Anterior cingulate cortex (tissue), 58 donors: ENCODE measurements around the gene THSD7A.

Experiments
- DNase-seq, 58 donors: peaks; one replicate each; lab custom pipeline; 2025; lab: John Stamatoyannopoulos, UW

Gene THSD7A

GRCh38 chr7:11710377-11710776, 121.6 kb downstream of the THSD7A start:
- no peak for DNase-seq

GRCh38 chr7:11709196-11709595, 122.8 kb downstream of the THSD7A start:
- DNase-seq, result no peak

- DNase-seq, result no peak
These were observed 124.3 kb downstream of the THSD7A start for GRCh38 chr7:11707606-11708193.

GRCh38 chr7:11706666-11707605, 125.1 kb downstream of the THSD7A start:
- no peak for DNase-seq

GRCh38 chr7:11703829-11704228, 128.2 kb downstream of the THSD7A start:
- no peak for DNase-seq

GRCh38 chr7:11702938-11703337, 129.1 kb downstream of the THSD7A start:
- DNase-seq, result no peak

- no peak for DNase-seq
These were observed 130.0 kb downstream of the THSD7A start for GRCh38 chr7:11701829-11702560.

GRCh38 chr7:11699666-11700065, 132.3 kb downstream of the THSD7A start:
- DNase-seq, result no peak

GRCh38 chr7:11698384-11698871, 133.6 kb downstream of the THSD7A start:
- no peak for DNase-seq

- DNase-seq, result no peak
These were observed 141.6 kb downstream of the THSD7A start for GRCh38 chr7:11690395-11690794.

GRCh38 chr7:11689096-11689495, 142.9 kb downstream of the THSD7A start:
- DNase-seq, result no peak

- DNase-seq, result no peak
These were observed 150.5 kb downstream of the THSD7A start for GRCh38 chr7:11681461-11681860.

- no peak for DNase-seq
These were observed 156.8 kb downstream of the THSD7A start for GRCh38 chr7:11675163-11675562.

- DNase-seq, result no peak
These were observed 163.3 kb downstream of the THSD7A start for GRCh38 chr7:11668727-11669126.

GRCh38 chr7:11667810-11668185, 164.2 kb downstream of the THSD7A start:
- no peak for DNase-seq

- no peak for DNase-seq
These were observed 164.8 kb downstream of the THSD7A start for GRCh38 chr7:11667071-11667809.

- no peak for DNase-seq
These were observed 166.6 kb downstream of the THSD7A start for GRCh38 chr7:11665357-11665756.

GRCh38 chr7:11655642-11656041, 176.4 kb downstream of the THSD7A start:
- no peak for DNase-seq

GRCh38 chr7:11655163-11655562, 176.8 kb downstream of the THSD7A start:
- DNase-seq, result no peak

GRCh38 chr7:11650500-11650899, 181.5 kb downstream of the THSD7A start:
- DNase-seq, result no peak
